Neutrophil (primary cell): ENCODE results near the gene TRPM2.

Experiments
- H3K27ac ChIP-seq: fragments of 200-600 bp; sonication (generic); 2 replicates; pipeline ENCODE4 v1.5.1; 2016; ENCODE audit warnings: mild to moderate bottlenecking, moderate library complexity
- H3K27me3 ChIP-seq: fragments of 200-600 bp; sonication (generic); 2 replicates; pipeline ENCODE4 v1.6.0; 2016; ENCODE audit warnings: mild to moderate bottlenecking
- H3K36me3 ChIP-seq: fragments of 200-600 bp; sonication (generic); 2 replicates; pipeline ENCODE4 v1.5.1; 2017
- H3K4me1 ChIP-seq, 2 experiments: fragments of 200-600 bp in 1 of 2; sonication (generic) in 1 of 2; 1 replicate in 1 of 2; 2 replicates in 1 of 2; pipeline versions ENCODE4 v1.5.1 to v1.6.1; 2013 to 2016; ENCODE audit warnings: low read depth in 1 of 2, low read length in 1 of 2, mild to moderate bottlenecking in 1 of 2, moderate library complexity in 1 of 2; ENCODE audit not compliant: control insufficient read depth in 1 of 2, insufficient read depth in 1 of 2
- H3K4me3 ChIP-seq, 2 experiments: fragments of 200-600 bp in 1 of 2; sonication (generic) in 1 of 2; 1 replicate in 1 of 2; 2 replicates in 1 of 2; pipeline ENCODE4 v1.5.1; 2013 to 2016; ENCODE audit warnings: low read depth in 1 of 2, low read length in 1 of 2, mild to moderate bottlenecking in 1 of 2, moderate library complexity in 1 of 2
- H3K9me3 ChIP-seq: fragments of 200-600 bp; sonication (generic); 2 replicates; pipeline ENCODE4 v1.5.1; 2016
- CTCF ChIP-seq: fragments of 200-600 bp; sonication (generic); IDR thresholded peaks from 2 replicates; pipeline ENCODE4 v1.5.1; 2016; ENCODE audit warnings: antibody characterized with exemption

TRPM2 gene

GRCh38 chr21:44461005-44461404, 107.6 kb downstream of the TRPM2 start:
- H3K4me3 ChIP-seq, result no peak overlapping the region
- H3K9me3 ChIP-seq, result no peaks in the 10 kb centered on the region
- no peak for TF ChIP-seq CTCF

GRCh38 chr21:44461464-44462001, 108.1 kb downstream of the TRPM2 start:
- TF ChIP-seq CTCF, result no peak
- H3K4me1 ChIP-seq, result no peaks in the 10 kb centered on the region
- no peaks in the 10 kb centered on the region for H3K27me3 ChIP-seq
- no peak overlapping the region for H3K27ac ChIP-seq
- no peaks in the 10 kb centered on the region for H3K36me3 ChIP-seq
- no peaks in the 10 kb centered on the region for H3K9me3 ChIP-seq
- no peak overlapping the region for H3K4me3 ChIP-seq

More at GRCh38 chr21:44461005-44461404, 107.6 kb downstream of the TRPM2 start:
- Histone ChIP-seq H3K36me3 (no peaks in the 10 kb centered on the region), H3K27ac (no peak overlapping the region), H3K4me1 (peaks cover 4% of the 10 kb centered on the region in 2 experiments), H3K27me3 (peaks cover 4% of the 10 kb centered on the region)

GRCh38 chr21:44462086-44462833, 108.8 kb downstream of the TRPM2 start:
- no peaks in the 10 kb centered on the region for H3K27me3 ChIP-seq
- H3K4me3 ChIP-seq, result no peak overlapping the region
- no peaks in the 10 kb centered on the region for H3K36me3 ChIP-seq
- H3K27ac ChIP-seq, result no peak overlapping the region
- no peaks in the 10 kb centered on the region for H3K9me3 ChIP-seq
- no peak for TF ChIP-seq CTCF
- no peaks in the 10 kb centered on the region for H3K4me1 ChIP-seq

- Histone ChIP-seq H3K4me1 (no peaks in the 10 kb centered on the region), H3K9me3 (no peaks in the 10 kb centered on the region), H3K36me3 (no peaks in the 10 kb centered on the region), H3K4me3 (no peak overlapping the region), H3K27ac (no peak overlapping the region), H3K27me3 (no peaks in the 10 kb centered on the region)
- TF ChIP-seq CTCF, result no peak
These were observed 109.4 kb downstream of the TRPM2 start for GRCh38 chr21:44462834-44463200.

GRCh38 chr21:44463724-44464123, 110.3 kb downstream of the TRPM2 start:
- H3K27me3 ChIP-seq, result no peaks in the 10 kb centered on the region
- H3K9me3 ChIP-seq, result no peaks in the 10 kb centered on the region
- no peaks in the 10 kb centered on the region for H3K4me1 ChIP-seq
- no peak for TF ChIP-seq CTCF
- H3K4me3 ChIP-seq, result no peak overlapping the region
- H3K36me3 ChIP-seq, result no peaks in the 10 kb centered on the region
- H3K27ac ChIP-seq, result no peak overlapping the region
